SK-N-SH treated with all-trans-retinoic acid at 6 μM for 48 hours (cell line): ENCODE measurements around the gene FBXO3.

Experiments used
- ATAC-seq: fragments of 200-7000 bp; cut with Tn5 transposase; 3 replicates; pipeline ENCODE4 v1.9.1; 2020; ENCODE audit warnings: mild to moderate bottlenecking, moderate library complexity
- ARNTL ChIP-seq: fragments of 450-650 bp; formaldehyde crosslinking; IDR thresholded peaks from 2 replicates; pipeline ENCODE4 v1.5.0; 2020; ENCODE audit warnings: low read depth, mild to moderate bottlenecking, moderate library complexity, borderline replicate concordance
- CREB5 ChIP-seq: fragments of 250-450 bp; sonication (Bioruptor Pico); IDR thresholded peaks from 2 replicates; pipeline ENCODE4 v1.5.1; 2020; ENCODE audit warnings: low read depth, mild to moderate bottlenecking, moderate library complexity
- CSRNP3 ChIP-seq: fragments of 250-450 bp; sonication (Bioruptor Pico); IDR thresholded peaks from 2 replicates; pipeline ENCODE4 v1.5.1; 2021; ENCODE audit warnings: mild to moderate bottlenecking, moderate library complexity
- ESRRG ChIP-seq: fragments of 250-450 bp; sonication (Bioruptor Pico); IDR thresholded peaks from 2 replicates; pipeline ENCODE4 v1.6.1; 2021; ENCODE audit warnings: mild to moderate bottlenecking
- GLIS3 ChIP-seq: fragments of 250-450 bp; sonication (Bioruptor Pico); IDR thresholded peaks from 2 replicates; pipeline ENCODE4 v1.5.0; 2020; ENCODE audit warnings: mild to moderate bottlenecking, moderate library complexity
- ISL1 ChIP-seq: fragments of 250-450 bp; sonication (Bioruptor Pico); IDR thresholded peaks from 2 replicates; pipeline ENCODE4 v2.1.2; 2022; ENCODE audit warnings: mild to moderate bottlenecking, moderate library complexity
- OSR1 ChIP-seq: fragments of 250-450 bp; sonication (Bioruptor Pico); IDR thresholded peaks from 2 replicates; pipeline ENCODE4 v1.8.0; 2022; ENCODE audit warnings: moderate library complexity, mild to moderate bottlenecking, inconsistent platforms
- PATZ1 ChIP-seq: fragments of 250-450 bp; sonication (Bioruptor Pico); IDR thresholded peaks from 2 replicates; pipeline ENCODE4 v1.8.0; 2020; ENCODE audit warnings: mild to moderate bottlenecking, moderate library complexity, borderline replicate concordance
- POU6F1 ChIP-seq: fragments of 250-450 bp; sonication (Bioruptor Pico); IDR thresholded peaks from 2 replicates; pipeline ENCODE4 v1.8.0; 2021; ENCODE audit warnings: low read depth, mild to moderate bottlenecking, moderate library complexity, borderline replicate concordance
- RARB ChIP-seq: fragments of 250-450 bp; sonication (Bioruptor Pico); IDR thresholded peaks from 2 replicates; pipeline ENCODE4 v1.8.0; 2021; ENCODE audit warnings: mild to moderate bottlenecking, moderate library complexity
- SNAI2 ChIP-seq: fragments of 250-450 bp; sonication (Bioruptor Pico); IDR thresholded peaks from 2 replicates; pipeline ENCODE4 v1.5.0; 2020; ENCODE audit warnings: mild to moderate bottlenecking, moderate library complexity
- TCF4 ChIP-seq: fragments of 250-450 bp; sonication (Bioruptor Pico); IDR thresholded peaks from 2 replicates; pipeline ENCODE4 v1.8.0; 2021; ENCODE audit warnings: mild to moderate bottlenecking, moderate library complexity, borderline replicate concordance
- TOX ChIP-seq: fragments of 250-450 bp; sonication (Bioruptor Pico); IDR thresholded peaks from 2 replicates; pipeline ENCODE4 v1.8.0; 2021; ENCODE audit warnings: mild to moderate bottlenecking, moderate library complexity, borderline replicate concordance
- TSHZ2 ChIP-seq: fragments of 250-450 bp; sonication (Bioruptor Pico); IDR thresholded peaks from 2 replicates; pipeline ENCODE4 v1.5.0; 2020; ENCODE audit warnings: mild to moderate bottlenecking, moderate library complexity
- ZC3H10 ChIP-seq: fragments of 250-450 bp; sonication (Bioruptor Pico); IDR thresholded peaks from 2 replicates; pipeline ENCODE4 v1.5.1; 2021; ENCODE audit warnings: mild to moderate bottlenecking, moderate library complexity
- ZFP3 ChIP-seq: fragments of 250-450 bp; sonication (Bioruptor Pico); IDR thresholded peaks from 2 replicates; pipeline ENCODE4 v1.5.0; 2020; ENCODE audit warnings: mild to moderate bottlenecking, moderate library complexity
- ZFP30 ChIP-seq: fragments of 450-650 bp; formaldehyde crosslinking; IDR thresholded peaks from 2 replicates; pipeline ENCODE4 v1.5.0; 2022; ENCODE audit warnings: mild to moderate bottlenecking, moderate library complexity
- ZNF70 ChIP-seq: fragments of 450-650 bp; formaldehyde crosslinking; IDR thresholded peaks from 2 replicates; pipeline ENCODE4 v1.5.0; 2020; ENCODE audit warnings: mild to moderate bottlenecking, moderate library complexity
- ZNF8 ChIP-seq: fragments of 450-650 bp; formaldehyde crosslinking; IDR thresholded peaks from 2 replicates; pipeline ENCODE4 v1.5.0; 2020; ENCODE audit warnings: mild to moderate bottlenecking, moderate library complexity

Gene FBXO3

GRCh38 chr11:33737362-33737821 lies 36.9 kb downstream of the FBXO3 start:
- ATAC-seq, result no peak
- TF ChIP-seq CREB5 (CRISPR knock-in tag) (no peak), POU6F1 (CRISPR knock-in tag) (no peak), ZNF70 (CRISPR knock-in tag) (no peak), SNAI2 (CRISPR knock-in tag) (no peak), ZFP30 (CRISPR knock-in tag) (no peak), PATZ1 (no peak), OSR1 (CRISPR knock-in tag) (no peak), TCF4 (no peak), ZFP3 (CRISPR knock-in tag) (no peak), CSRNP3 (CRISPR knock-in tag) (no peak), ISL1 (CRISPR knock-in tag) (no peak), ZNF8 (no peak), GLIS3 (CRISPR knock-in tag) (no peak)

- TF ChIP-seq ESRRG (CRISPR knock-in tag), result 0 out of 2 replicates have a peak, but pooled peaks have one; percentile 32
- TF ChIP-seq RARB (CRISPR knock-in tag), result no peak
- TF ChIP-seq, all 23 proteins: peak for 1
Observed at GRCh38 chr11:33736148-33736812, 38.0 kb downstream of the FBXO3 start, which contains the start of gene CD59. CD59 (minus strand) TSS chr11:33736423; CDS start chr11:33722445, 13,978 bp downstream.

GRCh38 chr11:33735271-33736147 lies 38.8 kb downstream of the FBXO3 start:
- peak; percentile 56 for ATAC-seq
- no peak for TF ChIP-seq POU6F1 (CRISPR knock-in tag)
- no peak for TF ChIP-seq ZNF8
- no peak for TF ChIP-seq TOX (CRISPR knock-in tag)
- no peak for TF ChIP-seq RARB (CRISPR knock-in tag)
- no peak for TF ChIP-seq ESRRG (CRISPR knock-in tag)
- no peak for TF ChIP-seq CSRNP3 (CRISPR knock-in tag)
- no peak for TF ChIP-seq ISL1 (CRISPR knock-in tag)
- TF ChIP-seq ZC3H10 (CRISPR knock-in tag), result no peak
- TF ChIP-seq ZFP3 (CRISPR knock-in tag), result no peak
- TF ChIP-seq TCF4, result no peak
- no peak for TF ChIP-seq PATZ1
- no peak for TF ChIP-seq SNAI2 (CRISPR knock-in tag)
- no peak for TF ChIP-seq GLIS3 (CRISPR knock-in tag)
- TF ChIP-seq ARNTL (CRISPR knock-in tag), result no peak
- TF ChIP-seq TSHZ2 (CRISPR knock-in tag), result no peak

More at GRCh38 chr11:33736148-33736812, 38.0 kb downstream of the FBXO3 start, which contains the start of gene CD59:
- ATAC-seq, result peak; percentile 92
